Upper lobe of left lung (tissue), 4 donors: ENCODE data around the gene RNU4-1.

Experiments used
- CTCF ChIP-seq, 6 experiments: fragments of 450-650 bp in 4 of 6; fragments of 200-600 bp in 2 of 6; sonication (generic) in 2 of 6; IDR thresholded peaks; one replicate each; pipeline ENCODE4 v1.5.1; 2016 to 2019; ENCODE audit warnings: antibody characterized with exemption in 6 of 6
- EP300 ChIP-seq, 4 donors: sonication (generic); formaldehyde crosslinking; IDR thresholded peaks; one replicate each; pipeline ENCODE4 v1.5.1; 2017; ENCODE audit warnings: antibody characterized with exemption in 4 of 4, control low read depth in 2 of 4
- POLR2A ChIP-seq, 4 donors: fragments of 450-650 bp; IDR thresholded peaks; one replicate each; pipeline ENCODE4 v1.5.1; 2016 to 2017; ENCODE audit warnings: antibody characterized with exemption in 4 of 4, mild to moderate bottlenecking in 2 of 4
- POLR2AphosphoS5 ChIP-seq, 2 donors: sonication (generic); formaldehyde crosslinking; IDR thresholded peaks; one replicate each; pipeline ENCODE4 v1.5.1; 2017; ENCODE audit warnings: antibody characterized with exemption in 2 of 2

GRCh38 chr12:120254809-120255208, 38.2 kb downstream of the RNU4-1 start:
- TF ChIP-seq POLR2A (IDR thresholded peaks at IDR 0.05) = no peak
- peak in 1 of 2 donors; percentile 55 for TF ChIP-seq POLR2AphosphoS5 (IDR thresholded peaks at IDR 0.05)
- TF ChIP-seq CTCF (IDR thresholded peaks at IDR 0.05) = peak in 3 of 6 experiments; percentile 9 to 24 (median 12)
- peak in 1 of 4 donors; percentile 40 for TF ChIP-seq EP300 (IDR thresholded peaks at IDR 0.05)
